Hepatocyte (in vitro differentiated cells): ENCODE results near the gene ARID5A. TPM values are rescaled to one million over a fixed set of nuclear protein-coding genes. Genes with fewer than 3 reads are reported as not detected.

ENCODE experiments used
- DNase-seq: peaks from one replicate; pipeline ENCODE4 v3.0.0-alpha.2; 2016; ENCODE audit warnings: low spot score
- H2AFZ ChIP-seq: fragments of 200-600 bp; sonication (generic); 2 replicates; pipeline ENCODE4 v1.6.0; 2016; ENCODE audit warnings: antibody characterized with exemption, mild to moderate bottlenecking
- H3K27ac ChIP-seq: fragments of 200-600 bp; sonication (generic); 2 replicates; pipeline ENCODE4 v1.5.1; 2016; ENCODE audit warnings: mild to moderate bottlenecking
- H3K27me3 ChIP-seq: fragments of 200-600 bp; sonication (generic); 2 replicates; pipeline ENCODE4 v1.6.1; 2016
- H3K36me3 ChIP-seq: fragments of 200-600 bp; sonication (generic); replicated peaks from 2 replicates; pipeline ENCODE4 v1.5.1; 2016; ENCODE audit warnings: low read depth; ENCODE audit not compliant: insufficient read depth
- H3K4me1 ChIP-seq: fragments of 200-600 bp; sonication (generic); 2 replicates; pipeline ENCODE4 v1.5.1; 2016; ENCODE audit warnings: mild to moderate bottlenecking, moderate library complexity; ENCODE audit not compliant: insufficient read depth
- H3K4me2 ChIP-seq: fragments of 200-600 bp; sonication (generic); 2 replicates; pipeline ENCODE4 v1.6.0; 2016
- H3K4me3 ChIP-seq: fragments of 200-600 bp; sonication (generic); 2 replicates; pipeline ENCODE4 v1.5.1; 2016; ENCODE audit warnings: mild to moderate bottlenecking
- H3K79me2 ChIP-seq: fragments of 200-600 bp; sonication (generic); 2 replicates; pipeline ENCODE4 v1.6.0; 2017; ENCODE audit warnings: mild to moderate bottlenecking
- H3K9me2 ChIP-seq: fragments of 200-600 bp; sonication (generic); replicated peaks from 2 replicates; pipeline ENCODE4 v1.6.0; 2017; ENCODE audit warnings: mild to moderate bottlenecking; ENCODE audit not compliant: insufficient read depth
- H3K9me3 ChIP-seq: fragments of 200-600 bp; sonication (generic); 2 replicates; pipeline ENCODE4 v1.5.1; 2016; ENCODE audit warnings: low read depth, mild to moderate bottlenecking
- H4K20me1 ChIP-seq: fragments of 200-600 bp; sonication (generic); 2 replicates; pipeline ENCODE4 v1.6.0; 2016; ENCODE audit warnings: mild to moderate bottlenecking; ENCODE audit not compliant: insufficient read depth, poor library complexity, severe bottlenecking
- EZH2 ChIP-seq: fragments of 200-600 bp; sonication (generic); IDR thresholded peaks from 2 replicates; pipeline ENCODE4 v1.6.1; 2016; ENCODE audit warnings: antibody characterized with exemption, mild to moderate bottlenecking, borderline replicate concordance
- EZH2phosphoT487 ChIP-seq: fragments of 200-600 bp; sonication (generic); IDR thresholded peaks from one replicate; pipeline ENCODE4 v1.6.1; 2018; ENCODE audit warnings: antibody characterized with exemption, mild to moderate bottlenecking, low read depth, moderate library complexity; ENCODE audit not compliant: unreplicated experiment, severe bottlenecking
- WGBS: methylation state at CpG from one replicate; pipeline ENCODE4 v1.1.6; 2016; ENCODE audit warnings: low lambda C conversion rate; ENCODE audit errors: missing lambda C conversion rate; 5-methylcytosine and 5-hydroxymethylcytosine counted together
- polyA plus RNA-seq: library from polyadenylated mRNA; unstranded; fragments of >200 nt; fragmentation: Nextera tagmentation; extraction: Ambion mirVana; gene quantifications from 2 replicates; pipeline ENCODE4 v1.2.1, GENCODE V29; 2016
- total RNA-seq: library from RNA; depleted of rRNA; stranded (reverse); fragments of >200 nt; gene quantifications from 2 replicates; pipeline ENCODE4 v1.2.3, GENCODE V29; 2014
- TF ChIP-seq, protein P1 (sequence below): fragments of 200-600 bp; sonication (generic); IDR thresholded peaks from 2 replicates; pipeline ENCODE4 v1.5.1; 2016; ENCODE audit warnings: antibody characterized with exemption, mild to moderate bottlenecking; ENCODE audit not compliant: poor library complexity

Gene ARID5A
- total and polyA plus RNA-seq, 2 experiments from 2014 or later = 6.9 to 13.3 TPM

- Histone ChIP-seq H2AFZ (no peak overlapping the region), H3K79me2 (peaks cover 13% of the 10 kb centered on the region), H3K36me3 (no peaks in the 10 kb centered on the region), H3K4me3 (peak overlapping the region; percentile 61), H4K20me1 (peaks cover 18% of the 10 kb centered on the region), H3K27ac (no peak overlapping the region), H3K27me3 (peaks cover 22% of the 10 kb centered on the region), H3K9me2 (no peaks in the 10 kb centered on the region), H3K9me3 (no peaks in the 10 kb centered on the region), H3K4me1 (peaks cover 17% of the 10 kb centered on the region), H3K4me2 (peak overlapping the region; percentile 98)
- no peak for DNase-seq
- 21% methylated on average over 21 of the region's 36 CpGs for WGBS
- TF ChIP-seq EZH2 = no peak
- TF ChIP-seq EZH2phosphoT487 = no peak
- TF ChIP-seq, protein P1, sequence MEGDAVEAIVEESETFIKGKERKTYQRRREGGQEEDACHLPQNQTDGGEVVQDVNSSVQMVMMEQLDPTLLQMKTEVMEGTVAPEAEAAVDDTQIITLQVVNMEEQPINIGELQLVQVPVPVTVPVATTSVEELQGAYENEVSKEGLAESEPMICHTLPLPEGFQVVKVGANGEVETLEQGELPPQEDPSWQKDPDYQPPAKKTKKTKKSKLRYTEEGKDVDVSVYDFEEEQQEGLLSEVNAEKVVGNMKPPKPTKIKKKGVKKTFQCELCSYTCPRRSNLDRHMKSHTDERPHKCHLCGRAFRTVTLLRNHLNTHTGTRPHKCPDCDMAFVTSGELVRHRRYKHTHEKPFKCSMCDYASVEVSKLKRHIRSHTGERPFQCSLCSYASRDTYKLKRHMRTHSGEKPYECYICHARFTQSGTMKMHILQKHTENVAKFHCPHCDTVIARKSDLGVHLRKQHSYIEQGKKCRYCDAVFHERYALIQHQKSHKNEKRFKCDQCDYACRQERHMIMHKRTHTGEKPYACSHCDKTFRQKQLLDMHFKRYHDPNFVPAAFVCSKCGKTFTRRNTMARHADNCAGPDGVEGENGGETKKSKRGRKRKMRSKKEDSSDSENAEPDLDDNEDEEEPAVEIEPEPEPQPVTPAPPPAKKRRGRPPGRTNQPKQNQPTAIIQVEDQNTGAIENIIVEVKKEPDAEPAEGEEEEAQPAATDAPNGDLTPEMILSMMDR = no peak
Measured at GRCh38 chr2:96537734-96538486, 1.4 kb downstream of the ARID5A start.

GRCh38 chr2:96538487-96539214, 2.1 kb downstream of the ARID5A start:
- WGBS = 26% methylated on average over 24 of the region's 24 CpGs
- peaks cover 18% of the 10 kb centered on the region for H4K20me1 ChIP-seq
- peak; percentile 63 for DNase-seq
- TF ChIP-seq, protein P1 = no peak
- no peak for TF ChIP-seq EZH2phosphoT487
- TF ChIP-seq EZH2 = no peak
- H3K4me1 ChIP-seq = peaks cover 16% of the 10 kb centered on the region
- peaks cover 13% of the 10 kb centered on the region for H3K79me2 ChIP-seq
- H2AFZ ChIP-seq = no peak overlapping the region
- H3K27ac ChIP-seq = no peak overlapping the region
- H3K4me3 ChIP-seq = no peak overlapping the region
- peak overlapping the region; percentile 98 for H3K4me2 ChIP-seq
- H3K36me3 ChIP-seq = no peaks in the 10 kb centered on the region
- H3K27me3 ChIP-seq = peaks cover 22% of the 10 kb centered on the region
- H3K9me3 ChIP-seq = no peaks in the 10 kb centered on the region
- H3K9me2 ChIP-seq = no peaks in the 10 kb centered on the region

- Histone ChIP-seq H3K27ac (no peak overlapping the region), H3K27me3 (peaks cover 22% of the 10 kb centered on the region), H3K4me2 (no peak overlapping the region), H3K36me3 (no peaks in the 10 kb centered on the region), H2AFZ (no peak overlapping the region), H3K4me1 (peaks cover 14% of the 10 kb centered on the region), H3K9me2 (no peaks in the 10 kb centered on the region), H3K9me3 (no peaks in the 10 kb centered on the region), H3K4me3 (no peak overlapping the region), H4K20me1 (peaks cover 18% of the 10 kb centered on the region), H3K79me2 (peaks cover 13% of the 10 kb centered on the region)
- TF ChIP-seq EZH2phosphoT487 = no peak
- TF ChIP-seq, protein P1 = no peak
- no peak for TF ChIP-seq EZH2
- WGBS = 73% methylated on average over 9 of the region's 9 CpGs
- DNase-seq = no peak
Measured at GRCh38 chr2:96539215-96539920, 2.8 kb downstream of the ARID5A start.
